ENCODE data around the gene MEGF11.

- no peak for TF ChIP-seq REST (IDR thresholded peaks at IDR 0.05)
- TF ChIP-seq, protein P1, sequence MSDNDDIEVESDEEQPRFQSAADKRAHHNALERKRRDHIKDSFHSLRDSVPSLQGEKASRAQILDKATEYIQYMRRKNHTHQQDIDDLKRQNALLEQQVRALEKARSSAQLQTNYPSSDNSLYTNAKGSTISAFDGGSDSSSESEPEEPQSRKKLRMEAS (IDR thresholded peaks at IDR 0.05) = no peak
Measured at GRCh38 chr15:65869954-65870871, 383.3 kb downstream of the MEGF11 start.
